Measurements from ENCODE around the gene COL27A1.

- TF ChIP-seq POLR2A (IDR thresholded peaks at IDR 0.05; ENCODE audit: low read depth, low read length) (no peak), EZH2 (IDR thresholded peaks at IDR 0.05; ENCODE audit: borderline replicate concordance, low read depth, low read length, severe bottlenecking) (no peak), CTCF (IDR thresholded peaks at IDR 0.05; ENCODE audit: extremely low read depth in 1 of 2, insufficient read depth in 1 of 2, low read depth in 1 of 2, low read length in 2 of 2) (no peak), FOS (IDR thresholded peaks at IDR 0.05; ENCODE audit: borderline replicate concordance, insufficient read depth, low read length) (no peak), POLR2AphosphoS5 (IDR thresholded peaks at IDR 0.05; ENCODE audit: insufficient read depth, low read depth, low read length) (no peak), GATA2 (IDR thresholded peaks at IDR 0.05; ENCODE audit: insufficient read depth, insufficient read length, low read depth, low read length) (no peak)
Measured at GRCh38 chr9:114125476-114126013, 29.8 kb upstream of the COL27A1 start.

Data from endothelial cell of umbilical vein (primary cell).